AG04449 (cell line): Measurements from ENCODE around the gene KCNN3.

Experiments used
- CTCF ChIA-PET: fragments of 350-600 bp; formaldehyde crosslinking; extraction: SDS; loops from one replicate; lab custom pipeline; 2021; ENCODE audit warnings: antibody characterized with exemption; lab: Yijun Ruan, JAX
- POLR2A ChIA-PET: fragments of 400-600, 350-600 bp; formaldehyde crosslinking; extraction: SDS; loops from one replicate; lab custom pipeline; 2020; ENCODE audit warnings: antibody characterized with exemption, inconsistent platforms; lab: Yijun Ruan, JAX
- DNase-seq: peaks from one replicate; pipeline ENCODE4 v3.0.0-alpha.2; 2010; ENCODE audit warnings: low read depth, low spot score
- H3K4me3 ChIP-seq: 2 replicates; pipeline ENCODE4 v1.5.1; 2011; ENCODE audit warnings: low read depth, mild to moderate bottlenecking, control low read depth, low read length
- TF ChIP-seq, protein P1 (sequence below): IDR thresholded peaks from one replicate; pipeline ENCODE4 v1.5.1; 2011; ENCODE audit warnings: mild to moderate bottlenecking, moderate library complexity, low read length, control low read depth, inconsistent platforms; ENCODE audit not compliant: insufficient read depth; ENCODE audit errors: missing control alignments

KCNN3 gene

GRCh38 chr1:154659823-154660592, 210.1 kb downstream of the KCNN3 start:
- TF ChIP-seq, protein P1, sequence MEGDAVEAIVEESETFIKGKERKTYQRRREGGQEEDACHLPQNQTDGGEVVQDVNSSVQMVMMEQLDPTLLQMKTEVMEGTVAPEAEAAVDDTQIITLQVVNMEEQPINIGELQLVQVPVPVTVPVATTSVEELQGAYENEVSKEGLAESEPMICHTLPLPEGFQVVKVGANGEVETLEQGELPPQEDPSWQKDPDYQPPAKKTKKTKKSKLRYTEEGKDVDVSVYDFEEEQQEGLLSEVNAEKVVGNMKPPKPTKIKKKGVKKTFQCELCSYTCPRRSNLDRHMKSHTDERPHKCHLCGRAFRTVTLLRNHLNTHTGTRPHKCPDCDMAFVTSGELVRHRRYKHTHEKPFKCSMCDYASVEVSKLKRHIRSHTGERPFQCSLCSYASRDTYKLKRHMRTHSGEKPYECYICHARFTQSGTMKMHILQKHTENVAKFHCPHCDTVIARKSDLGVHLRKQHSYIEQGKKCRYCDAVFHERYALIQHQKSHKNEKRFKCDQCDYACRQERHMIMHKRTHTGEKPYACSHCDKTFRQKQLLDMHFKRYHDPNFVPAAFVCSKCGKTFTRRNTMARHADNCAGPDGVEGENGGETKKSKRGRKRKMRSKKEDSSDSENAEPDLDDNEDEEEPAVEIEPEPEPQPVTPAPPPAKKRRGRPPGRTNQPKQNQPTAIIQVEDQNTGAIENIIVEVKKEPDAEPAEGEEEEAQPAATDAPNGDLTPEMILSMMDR = no peak
- DNase-seq = no peak
- ChIA-PET POLR2A (no interaction called here), CTCF (interaction anchor here (0.8 to 1.4 kb wide), 3 partner anchors 10 to 218 kb away, joined by 3 to 6 read pairs (median 5); no protein-coding TSS in a partner anchor)
- H3K4me3 ChIP-seq = no peak overlapping the region

DNA sequence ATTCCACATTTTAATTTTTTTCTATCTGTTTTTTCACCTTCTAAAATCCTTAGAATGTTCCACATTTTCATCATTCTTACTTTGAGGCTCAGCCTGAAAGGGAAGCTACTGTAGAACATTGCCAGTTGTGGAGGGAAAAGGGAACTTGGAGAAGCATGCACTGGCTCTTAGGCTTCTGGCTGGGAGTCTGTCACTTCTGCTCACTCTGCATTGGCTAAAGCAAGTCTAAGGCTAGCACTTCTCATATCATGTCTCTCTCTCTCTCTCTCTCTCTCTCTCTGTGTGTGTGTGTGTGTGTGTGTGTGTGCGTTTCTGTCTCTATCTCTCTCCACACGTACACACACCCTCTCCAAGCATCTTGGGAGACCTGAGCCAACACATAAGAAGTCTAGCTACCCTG, 212.5 kb downstream of the KCNN3 start:
- no peak overlapping the region for H3K4me3 ChIP-seq
- CTCF ChIA-PET = interaction anchor here (1.2 to 1.6 kb wide), 2 partner anchors 12 to 225 kb away, joined by 3 to 10 read pairs; no protein-coding TSS in a partner anchor
- no peak for DNase-seq
- TF ChIP-seq, protein P1 = no peak
- POLR2A ChIA-PET = no interaction called here

- ChIA-PET POLR2A (no interaction called here), CTCF (no interaction called here)
- TF ChIP-seq, protein P1 = no peak
- H3K4me3 ChIP-seq = no peak overlapping the region
- no peak for DNase-seq
Measured at GRCh38 chr1:154652893-154653292, 217.2 kb downstream of the KCNN3 start.
